H1 (cell line): Measurements from ENCODE around the gene OR2AE1. TPM values are rescaled to one million over a fixed set of nuclear protein-coding genes. Genes with fewer than 3 reads are reported as not detected.

Source experiments
- BCL11A ChIP-seq, 2 experiments: IDR thresholded peaks; one replicate each; pipeline ENCODE4 v1.6.1; 2011; ENCODE audit warnings: low read depth in 2 of 2, low read length in 2 of 2, mild to moderate bottlenecking in 2 of 2
- FOSL1 ChIP-seq: IDR thresholded peaks from 2 replicates; pipeline ENCODE4 v1.6.1; 2011; ENCODE audit warnings: mild to moderate bottlenecking, low read depth, low read length, moderate library complexity; ENCODE audit not compliant: insufficient read depth
- JUND ChIP-seq: IDR thresholded peaks from 2 replicates; pipeline ENCODE4 v1.6.1; 2011; ENCODE audit warnings: mild to moderate bottlenecking, improper control_type of control experiment, low read length
- SP2 ChIP-seq: IDR thresholded peaks from 2 replicates; pipeline ENCODE4 v1.6.1; 2012; ENCODE audit warnings: mild to moderate bottlenecking, low read length, inconsistent platforms
- SUZ12 ChIP-seq: fragments of 200-600 bp; sonication (generic); IDR thresholded peaks from 2 replicates; pipeline ENCODE4 v1.6.1; 2012; ENCODE audit warnings: mild to moderate bottlenecking, inconsistent platforms, low read length, moderate library complexity, mixed read lengths
- polyA plus RNA-seq, 7 experiments: library from polyadenylated mRNA; depleted of rRNA in 3 of 7; stranded (reverse) in 5 of 7; unstranded in 2 of 7; fragments of >200 nt in 5 of 7; fragments of 200-250 nt in 2 of 7; gene quantifications; 1 replicate in 5 of 7; 2 replicates in 1 of 7; 4 replicates in 1 of 7; pipeline versions ENCODE4 v1.2.1 to v1.2.3, GENCODE V29; 2011 to 2013; ENCODE audit warnings: missing spikeins in 2 of 7, mixed read lengths in 2 of 7
- total RNA-seq: library from RNA; stranded (reverse); fragmentation: NEBNext Ultra II Directional; extraction: Animal tissue kit (Norgen Biotek cat#: 25700); gene quantifications from 2 replicates; pipeline ENCODE4 v1.2.1, GENCODE V29; 2021
- TF ChIP-seq, protein P1 (sequence below): fragments of 300-600 bp; sonication (generic); IDR thresholded peaks from 2 replicates; pipeline ENCODE4 v1.7.1; 2012; ENCODE audit warnings: low read length, moderate library complexity, mild to moderate bottlenecking, inconsistent platforms; ENCODE audit not compliant: insufficient replicate concordance
- TF ChIP-seq, protein P2 (sequence below): IDR thresholded peaks from 2 replicates; pipeline ENCODE4 v1.6.1; 2012; ENCODE audit warnings: inconsistent platforms

The OR2AE1 gene
- total and polyA plus RNA-seq, 2 of the 8 experiments (the other 6 are each of a cell fraction or from before 2014, with no cell fraction given) = not detected

DNA sequence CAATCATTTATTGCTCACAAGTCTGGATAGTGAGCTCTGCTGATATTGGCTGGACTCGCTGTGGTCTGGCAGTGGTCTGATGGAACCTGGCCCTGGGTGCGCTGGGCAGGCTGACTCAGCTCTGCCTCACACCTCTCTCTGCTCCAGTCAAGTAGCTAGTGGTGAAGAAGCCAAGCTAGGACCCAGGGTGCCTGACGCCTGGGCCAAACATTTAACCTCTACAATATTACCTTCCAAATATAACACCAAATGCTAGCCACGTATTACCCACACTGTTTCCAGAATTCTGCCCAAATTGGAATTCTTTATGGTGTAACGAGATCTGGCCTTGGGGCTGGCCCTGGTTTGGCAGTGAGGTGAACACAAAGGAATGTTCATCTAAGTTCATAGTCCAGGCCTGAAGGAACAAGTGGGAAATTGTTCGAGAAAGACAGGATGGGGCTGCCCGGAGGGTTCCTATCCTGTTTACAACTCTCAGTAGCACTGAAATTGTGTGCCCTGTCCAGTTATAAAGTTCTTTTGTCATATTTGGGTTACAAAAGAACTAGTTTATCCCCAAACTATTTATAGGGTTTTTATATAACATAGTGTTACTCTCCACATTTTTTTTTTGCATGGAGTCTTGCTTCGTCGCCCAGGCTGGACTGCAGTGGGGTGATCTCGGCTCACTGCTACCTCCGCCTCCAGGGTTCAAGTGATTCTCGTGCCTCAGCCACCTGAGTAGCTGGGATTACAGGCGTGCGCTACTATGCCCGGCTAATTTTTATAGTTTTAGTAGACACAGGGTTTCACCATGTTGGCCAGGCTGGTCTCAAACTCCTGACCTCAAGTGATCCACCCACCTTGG, 16.3 kb downstream of the OR2AE1 start (continued):
- TF ChIP-seq, protein P1, sequence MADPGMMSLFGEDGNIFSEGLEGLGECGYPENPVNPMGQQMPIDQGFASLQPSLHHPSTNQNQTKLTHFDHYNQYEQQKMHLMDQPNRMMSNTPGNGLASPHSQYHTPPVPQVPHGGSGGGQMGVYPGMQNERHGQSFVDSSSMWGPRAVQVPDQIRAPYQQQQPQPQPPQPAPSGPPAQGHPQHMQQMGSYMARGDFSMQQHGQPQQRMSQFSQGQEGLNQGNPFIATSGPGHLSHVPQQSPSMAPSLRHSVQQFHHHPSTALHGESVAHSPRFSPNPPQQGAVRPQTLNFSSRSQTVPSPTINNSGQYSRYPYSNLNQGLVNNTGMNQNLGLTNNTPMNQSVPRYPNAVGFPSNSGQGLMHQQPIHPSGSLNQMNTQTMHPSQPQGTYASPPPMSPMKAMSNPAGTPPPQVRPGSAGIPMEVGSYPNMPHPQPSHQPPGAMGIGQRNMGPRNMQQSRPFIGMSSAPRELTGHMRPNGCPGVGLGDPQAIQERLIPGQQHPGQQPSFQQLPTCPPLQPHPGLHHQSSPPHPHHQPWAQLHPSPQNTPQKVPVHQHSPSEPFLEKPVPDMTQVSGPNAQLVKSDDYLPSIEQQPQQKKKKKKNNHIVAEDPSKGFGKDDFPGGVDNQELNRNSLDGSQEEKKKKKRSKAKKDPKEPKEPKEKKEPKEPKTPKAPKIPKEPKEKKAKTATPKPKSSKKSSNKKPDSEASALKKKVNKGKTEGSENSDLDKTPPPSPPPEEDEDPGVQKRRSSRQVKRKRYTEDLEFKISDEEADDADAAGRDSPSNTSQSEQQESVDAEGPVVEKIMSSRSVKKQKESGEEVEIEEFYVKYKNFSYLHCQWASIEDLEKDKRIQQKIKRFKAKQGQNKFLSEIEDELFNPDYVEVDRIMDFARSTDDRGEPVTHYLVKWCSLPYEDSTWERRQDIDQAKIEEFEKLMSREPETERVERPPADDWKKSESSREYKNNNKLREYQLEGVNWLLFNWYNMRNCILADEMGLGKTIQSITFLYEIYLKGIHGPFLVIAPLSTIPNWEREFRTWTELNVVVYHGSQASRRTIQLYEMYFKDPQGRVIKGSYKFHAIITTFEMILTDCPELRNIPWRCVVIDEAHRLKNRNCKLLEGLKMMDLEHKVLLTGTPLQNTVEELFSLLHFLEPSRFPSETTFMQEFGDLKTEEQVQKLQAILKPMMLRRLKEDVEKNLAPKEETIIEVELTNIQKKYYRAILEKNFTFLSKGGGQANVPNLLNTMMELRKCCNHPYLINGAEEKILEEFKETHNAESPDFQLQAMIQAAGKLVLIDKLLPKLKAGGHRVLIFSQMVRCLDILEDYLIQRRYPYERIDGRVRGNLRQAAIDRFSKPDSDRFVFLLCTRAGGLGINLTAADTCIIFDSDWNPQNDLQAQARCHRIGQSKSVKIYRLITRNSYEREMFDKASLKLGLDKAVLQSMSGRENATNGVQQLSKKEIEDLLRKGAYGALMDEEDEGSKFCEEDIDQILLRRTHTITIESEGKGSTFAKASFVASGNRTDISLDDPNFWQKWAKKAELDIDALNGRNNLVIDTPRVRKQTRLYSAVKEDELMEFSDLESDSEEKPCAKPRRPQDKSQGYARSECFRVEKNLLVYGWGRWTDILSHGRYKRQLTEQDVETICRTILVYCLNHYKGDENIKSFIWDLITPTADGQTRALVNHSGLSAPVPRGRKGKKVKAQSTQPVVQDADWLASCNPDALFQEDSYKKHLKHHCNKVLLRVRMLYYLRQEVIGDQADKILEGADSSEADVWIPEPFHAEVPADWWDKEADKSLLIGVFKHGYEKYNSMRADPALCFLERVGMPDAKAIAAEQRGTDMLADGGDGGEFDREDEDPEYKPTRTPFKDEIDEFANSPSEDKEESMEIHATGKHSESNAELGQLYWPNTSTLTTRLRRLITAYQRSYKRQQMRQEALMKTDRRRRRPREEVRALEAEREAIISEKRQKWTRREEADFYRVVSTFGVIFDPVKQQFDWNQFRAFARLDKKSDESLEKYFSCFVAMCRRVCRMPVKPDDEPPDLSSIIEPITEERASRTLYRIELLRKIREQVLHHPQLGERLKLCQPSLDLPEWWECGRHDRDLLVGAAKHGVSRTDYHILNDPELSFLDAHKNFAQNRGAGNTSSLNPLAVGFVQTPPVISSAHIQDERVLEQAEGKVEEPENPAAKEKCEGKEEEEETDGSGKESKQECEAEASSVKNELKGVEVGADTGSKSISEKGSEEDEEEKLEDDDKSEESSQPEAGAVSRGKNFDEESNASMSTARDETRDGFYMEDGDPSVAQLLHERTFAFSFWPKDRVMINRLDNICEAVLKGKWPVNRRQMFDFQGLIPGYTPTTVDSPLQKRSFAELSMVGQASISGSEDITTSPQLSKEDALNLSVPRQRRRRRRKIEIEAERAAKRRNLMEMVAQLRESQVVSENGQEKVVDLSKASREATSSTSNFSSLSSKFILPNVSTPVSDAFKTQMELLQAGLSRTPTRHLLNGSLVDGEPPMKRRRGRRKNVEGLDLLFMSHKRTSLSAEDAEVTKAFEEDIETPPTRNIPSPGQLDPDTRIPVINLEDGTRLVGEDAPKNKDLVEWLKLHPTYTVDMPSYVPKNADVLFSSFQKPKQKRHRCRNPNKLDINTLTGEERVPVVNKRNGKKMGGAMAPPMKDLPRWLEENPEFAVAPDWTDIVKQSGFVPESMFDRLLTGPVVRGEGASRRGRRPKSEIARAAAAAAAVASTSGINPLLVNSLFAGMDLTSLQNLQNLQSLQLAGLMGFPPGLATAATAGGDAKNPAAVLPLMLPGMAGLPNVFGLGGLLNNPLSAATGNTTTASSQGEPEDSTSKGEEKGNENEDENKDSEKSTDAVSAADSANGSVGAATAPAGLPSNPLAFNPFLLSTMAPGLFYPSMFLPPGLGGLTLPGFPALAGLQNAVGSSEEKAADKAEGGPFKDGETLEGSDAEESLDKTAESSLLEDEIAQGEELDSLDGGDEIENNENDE = no peak
- TF ChIP-seq BCL11A (IDR thresholded peaks at IDR 0.05; ENCODE audit: low read depth in 2 of 2, low read length in 2 of 2) (no peak), SUZ12 (no peak), JUND (no peak), FOSL1 (no peak), SP2 (no peak)
- TF ChIP-seq, protein P2, sequence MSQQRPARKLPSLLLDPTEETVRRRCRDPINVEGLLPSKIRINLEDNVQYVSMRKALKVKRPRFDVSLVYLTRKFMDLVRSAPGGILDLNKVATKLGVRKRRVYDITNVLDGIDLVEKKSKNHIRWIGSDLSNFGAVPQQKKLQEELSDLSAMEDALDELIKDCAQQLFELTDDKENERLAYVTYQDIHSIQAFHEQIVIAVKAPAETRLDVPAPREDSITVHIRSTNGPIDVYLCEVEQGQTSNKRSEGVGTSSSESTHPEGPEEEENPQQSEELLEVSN = no peak
